Ecto neural progenitor cell (in vitro differentiated cells): Measurements from ENCODE around the gene HES4.
"Not testable (repeated sequence)": the region's sequence is repeated elsewhere in the genome, so short reads cannot be mapped to it uniquely, and the experiment has no call there.

Experiments used
- DNase-seq: peaks from one replicate; pipeline ENCODE4 v3.0.0-alpha.2; 2018; ENCODE audit warnings: low spot score

HES4 gene

DNA sequence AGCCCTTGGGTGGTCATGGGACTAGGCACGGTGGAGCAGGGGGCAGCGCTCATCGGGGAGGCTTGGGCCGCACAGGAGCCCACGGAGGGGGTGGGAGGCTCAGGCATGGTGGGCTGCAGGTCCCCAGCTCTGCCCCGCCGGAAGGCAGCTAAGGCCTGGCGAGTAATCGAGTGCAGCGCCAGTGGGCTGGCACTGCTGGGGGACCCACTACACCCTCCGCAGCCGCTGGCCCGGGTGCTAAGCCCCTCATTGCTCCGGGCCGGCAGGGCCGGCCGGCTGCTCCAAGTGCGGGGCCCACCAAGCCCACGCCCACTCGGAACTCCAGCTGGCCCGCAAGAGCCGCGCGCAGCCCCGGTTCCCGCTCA is 18.4 kb upstream of the HES4 start:
- DNase-seq = not testable (repeated sequence)

DNA sequence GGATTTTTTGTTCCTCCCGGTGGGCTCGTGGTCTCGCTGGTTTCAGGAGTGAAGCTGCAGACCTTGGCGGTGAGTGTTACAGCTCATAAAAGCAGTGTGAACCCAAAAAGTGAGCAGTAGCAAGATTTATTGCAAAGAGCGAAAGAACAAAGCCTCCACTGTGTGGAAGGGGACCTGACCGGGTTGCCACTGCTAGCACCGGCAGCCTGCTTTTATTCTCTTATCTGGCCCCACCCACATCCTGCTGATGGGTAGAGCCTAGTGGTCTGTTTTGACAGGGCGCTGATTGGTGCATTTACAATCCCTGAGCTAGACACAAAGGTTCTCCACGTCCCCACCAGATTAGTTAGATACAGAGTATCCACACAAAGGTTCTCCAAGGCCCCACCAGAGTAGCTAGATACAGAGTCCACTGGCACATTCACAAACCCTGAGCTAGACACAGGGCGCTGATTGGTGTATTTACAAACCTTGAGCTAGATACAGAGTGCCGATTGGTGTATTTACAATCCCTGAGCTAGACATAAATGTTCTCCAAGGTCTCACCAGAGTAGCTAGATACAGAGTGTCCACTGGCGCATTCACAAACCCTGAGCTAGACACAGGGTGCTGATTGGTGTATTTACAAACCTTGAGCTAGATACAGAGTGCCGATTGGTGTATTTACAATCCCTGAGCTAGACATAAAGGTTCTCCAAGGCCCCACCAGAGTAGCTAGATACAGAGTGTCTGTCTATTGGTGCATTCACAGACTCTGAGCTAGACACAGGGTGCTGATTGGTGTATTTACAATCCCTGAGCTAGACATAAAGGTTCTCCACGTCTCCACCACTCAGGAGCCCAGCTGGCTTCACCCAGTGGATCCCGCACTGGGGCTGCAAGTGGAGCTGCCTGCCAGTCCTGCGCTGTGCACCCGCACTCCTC is 17.8 kb upstream of the HES4 start:
- DNase-seq = not testable (repeated sequence)

- peak; percentile 61 for DNase-seq
These were observed 15.1 kb upstream of the HES4 start for GRCh38 chr1:1014799-1015681.

DNA sequence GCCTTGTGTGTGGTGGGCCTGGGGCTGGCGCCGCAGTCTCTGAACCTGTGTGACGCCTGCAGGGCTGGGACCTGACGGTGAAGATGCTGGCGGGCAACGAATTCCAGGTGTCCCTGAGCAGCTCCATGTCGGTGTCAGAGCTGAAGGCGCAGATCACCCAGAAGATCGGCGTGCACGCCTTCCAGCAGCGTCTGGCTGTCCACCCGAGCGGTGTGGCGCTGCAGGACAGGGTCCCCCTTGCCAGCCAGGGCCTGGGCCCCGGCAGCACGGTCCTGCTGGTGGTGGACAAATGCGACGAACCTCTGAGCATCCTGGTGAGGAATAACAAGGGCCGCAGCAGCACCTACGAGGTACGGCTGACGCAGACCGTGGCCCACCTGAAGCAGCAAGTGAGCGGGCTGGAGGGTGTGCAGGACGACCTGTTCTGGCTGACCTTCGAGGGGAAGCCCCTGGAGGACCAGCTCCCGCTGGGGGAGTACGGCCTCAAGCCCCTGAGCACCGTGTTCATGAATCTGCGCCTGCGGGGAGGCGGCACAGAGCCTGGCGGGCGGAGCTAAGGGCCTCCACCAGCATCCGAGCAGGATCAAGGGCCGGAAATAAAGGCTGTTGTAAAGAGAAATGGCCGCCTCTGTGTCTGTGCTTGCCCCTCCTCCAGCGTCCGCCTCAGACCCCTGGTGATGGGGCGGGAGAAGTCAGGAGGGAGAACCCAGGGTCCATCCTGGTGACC is 14.2 kb upstream of the HES4 start:
- DNase-seq = peak; percentile 63

DNA sequence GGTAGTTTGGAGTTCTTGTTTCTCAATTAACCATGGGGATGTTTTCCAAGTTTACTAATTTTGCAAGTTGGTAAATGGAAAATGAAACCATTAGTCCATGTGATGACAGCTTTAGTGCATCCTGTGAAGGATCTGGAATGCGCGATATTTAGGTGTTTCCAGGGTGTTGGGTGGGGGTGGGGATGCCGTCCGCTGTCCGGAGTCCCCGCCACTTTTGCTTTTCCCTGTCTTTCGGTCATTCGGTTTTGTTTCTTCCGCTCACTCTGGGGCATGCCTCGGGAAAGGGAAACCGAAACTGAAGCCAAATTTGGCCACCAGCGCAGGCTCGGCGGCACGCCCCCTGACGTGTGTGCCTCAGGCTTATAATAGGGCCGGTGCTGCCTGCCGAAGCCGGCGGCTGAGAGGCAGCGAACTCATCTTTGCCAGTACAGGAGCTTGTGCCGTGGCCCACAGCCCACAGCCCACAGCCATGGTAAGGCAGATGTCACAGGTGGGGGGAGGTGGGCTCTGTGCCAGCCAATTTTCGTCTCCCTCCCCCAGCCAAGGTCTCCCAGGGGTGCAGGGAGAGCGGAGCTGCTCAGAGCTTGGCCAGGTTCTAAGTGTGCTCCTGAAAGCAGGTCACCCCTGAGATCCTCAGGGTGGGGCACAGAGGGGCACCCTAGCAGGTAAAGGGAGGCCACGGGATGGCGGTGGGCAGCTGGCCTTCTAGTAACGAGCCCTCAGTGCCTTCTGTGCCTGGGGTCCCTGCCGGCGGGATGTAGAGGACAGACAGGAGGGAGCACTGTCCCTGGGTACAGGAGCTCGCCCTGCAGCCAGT is 13.4 kb upstream of the HES4 start, which contains the start of gene ISG15:
TSS of gene ISG15 (plus strand) at position 393 of the 817 bp plus-strand sequence. CDS start at position 470, 77 bp downstream.
- DNase-seq = peak; percentile 89

GRCh38 chr1:1012736-1013104 is 12.8 kb upstream of the HES4 start:
- peak; percentile 36 for DNase-seq

- DNase-seq = no peak
These were observed 11.6 kb upstream of the HES4 start for GRCh38 chr1:1011396-1011949.

DNA sequence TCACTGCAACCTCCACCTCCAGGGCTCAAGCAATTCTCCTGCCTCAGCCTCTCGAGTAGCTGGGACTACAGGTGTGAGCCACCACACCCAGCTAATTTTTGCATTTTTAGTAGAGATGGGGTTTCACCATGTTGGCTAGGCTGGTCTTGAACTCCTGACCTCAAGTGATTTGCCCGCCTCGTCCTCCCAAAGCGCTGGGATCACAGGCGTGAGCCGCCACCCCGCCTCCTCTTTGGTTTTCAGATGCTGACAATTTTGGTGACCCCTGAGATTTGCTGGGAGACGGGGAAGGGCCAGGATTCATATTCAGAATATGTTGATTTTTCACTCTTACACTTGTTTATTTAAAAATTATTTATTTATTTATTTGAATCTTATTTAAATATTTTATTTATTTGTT is 10.2 kb upstream of the HES4 start:
- DNase-seq = not testable (repeated sequence)

DNA sequence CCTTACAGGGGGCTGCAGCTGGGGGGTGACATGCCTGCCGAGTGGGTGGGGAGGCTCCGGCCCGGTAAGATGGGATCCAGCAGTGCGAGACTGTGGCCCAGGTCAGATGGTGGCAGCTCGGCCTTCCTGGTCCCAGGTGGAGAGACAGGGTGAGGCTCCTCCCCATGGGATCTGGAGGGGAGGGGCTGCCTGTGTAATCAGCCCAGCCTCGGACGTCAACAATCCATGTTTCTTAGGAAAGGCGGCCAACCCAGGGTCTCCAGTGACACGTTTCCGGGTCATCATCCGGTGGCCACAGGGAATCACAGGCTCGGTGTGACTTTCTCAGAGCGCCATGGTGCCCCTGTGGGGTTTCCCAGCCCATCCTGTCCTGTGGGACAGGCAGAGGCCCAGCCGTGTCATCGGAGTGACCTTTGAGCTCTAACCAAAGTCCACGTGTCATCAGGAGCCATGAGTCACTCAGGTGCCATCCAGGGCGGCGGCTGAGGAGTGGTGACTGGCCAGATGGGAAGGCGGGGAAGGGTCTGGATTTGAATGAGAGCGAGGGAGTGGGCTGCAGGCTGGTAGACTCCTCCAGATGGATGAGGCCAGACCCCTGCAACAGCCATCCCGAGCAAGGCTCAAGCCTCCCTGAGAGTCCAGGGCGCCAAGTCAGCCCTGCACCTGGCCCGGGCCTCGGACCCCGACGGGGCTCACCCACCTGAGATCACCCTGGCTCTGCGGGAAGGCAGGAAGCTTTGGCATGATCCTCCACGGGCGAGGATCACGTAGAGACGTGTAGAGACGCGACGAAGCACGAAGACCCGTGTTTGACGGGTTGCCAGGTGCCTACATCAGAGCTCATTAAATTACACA is 6.6 kb upstream of the HES4 start:
- DNase-seq = peak; percentile 54

- DNase-seq = no peak
These were observed 5.9 kb upstream of the HES4 start for GRCh38 chr1:1005774-1006304.

DNA sequence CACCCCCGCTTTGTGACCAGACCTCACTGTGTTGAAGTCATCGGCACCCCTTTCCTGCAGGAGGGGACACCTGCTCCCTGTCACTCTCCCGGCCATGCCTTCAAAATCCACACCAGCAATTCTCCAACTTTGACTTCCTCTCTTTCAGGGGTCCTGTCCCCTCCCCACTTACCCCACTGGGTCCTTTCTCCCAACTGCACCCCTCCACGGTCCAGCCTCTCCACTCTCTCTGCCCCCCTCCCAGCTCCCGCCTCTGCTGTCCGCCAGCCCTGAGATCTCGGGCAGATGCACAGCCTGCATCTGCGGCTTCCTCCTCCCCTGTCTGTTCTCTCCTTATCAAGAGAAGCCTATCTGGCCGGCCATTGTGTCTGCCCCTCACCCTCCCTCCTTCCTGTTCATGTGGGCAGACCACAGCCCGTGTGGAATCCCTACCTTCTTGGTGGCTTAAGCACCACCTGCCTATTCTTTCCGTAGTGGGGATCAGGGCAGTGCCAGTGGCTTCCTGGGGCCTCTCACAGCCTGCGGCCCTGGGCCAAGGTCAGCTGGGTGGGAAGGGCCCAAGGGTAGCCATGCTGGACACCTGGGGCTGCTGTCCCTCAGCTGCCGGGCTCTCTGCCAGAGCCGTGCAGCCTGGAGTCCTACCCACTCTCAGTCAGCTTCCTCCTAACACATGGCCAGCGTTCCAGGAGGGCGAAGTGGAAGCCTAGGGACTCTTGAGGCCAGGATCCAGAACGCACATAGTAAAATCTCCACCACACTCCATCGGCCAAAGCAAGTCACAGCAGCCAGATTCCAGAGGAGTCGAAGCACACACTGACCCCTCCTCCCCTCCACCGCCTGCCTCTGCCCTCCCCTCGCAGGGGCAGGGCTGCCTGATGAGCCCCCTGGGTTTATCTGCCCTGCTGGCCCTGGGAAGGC is 5.1 kb upstream of the HES4 start:
- DNase-seq = peak; percentile 75

DNA sequence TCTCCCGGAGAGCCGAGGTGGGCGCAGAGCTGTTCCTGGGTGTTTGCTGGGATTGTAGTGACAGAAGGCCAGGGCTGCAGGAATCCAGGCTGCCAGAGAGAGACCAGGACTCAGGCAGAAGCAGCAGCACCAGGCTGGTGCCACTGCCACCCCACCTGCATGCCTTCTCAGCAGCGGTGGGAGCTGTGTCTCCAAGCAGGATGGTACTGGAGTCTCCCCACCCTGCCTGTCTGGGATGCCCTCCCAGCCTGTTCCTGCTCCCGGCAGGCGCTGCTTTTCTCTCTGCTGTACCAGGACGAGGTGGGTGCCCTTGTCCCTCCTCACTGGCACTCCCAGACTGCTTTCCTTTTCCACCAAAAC is 4.5 kb upstream of the HES4 start:
- no peak for DNase-seq

- DNase-seq = peak; percentile 55
These were observed 3.9 kb upstream of the HES4 start for GRCh38 chr1:1003618-1004419.

DNA sequence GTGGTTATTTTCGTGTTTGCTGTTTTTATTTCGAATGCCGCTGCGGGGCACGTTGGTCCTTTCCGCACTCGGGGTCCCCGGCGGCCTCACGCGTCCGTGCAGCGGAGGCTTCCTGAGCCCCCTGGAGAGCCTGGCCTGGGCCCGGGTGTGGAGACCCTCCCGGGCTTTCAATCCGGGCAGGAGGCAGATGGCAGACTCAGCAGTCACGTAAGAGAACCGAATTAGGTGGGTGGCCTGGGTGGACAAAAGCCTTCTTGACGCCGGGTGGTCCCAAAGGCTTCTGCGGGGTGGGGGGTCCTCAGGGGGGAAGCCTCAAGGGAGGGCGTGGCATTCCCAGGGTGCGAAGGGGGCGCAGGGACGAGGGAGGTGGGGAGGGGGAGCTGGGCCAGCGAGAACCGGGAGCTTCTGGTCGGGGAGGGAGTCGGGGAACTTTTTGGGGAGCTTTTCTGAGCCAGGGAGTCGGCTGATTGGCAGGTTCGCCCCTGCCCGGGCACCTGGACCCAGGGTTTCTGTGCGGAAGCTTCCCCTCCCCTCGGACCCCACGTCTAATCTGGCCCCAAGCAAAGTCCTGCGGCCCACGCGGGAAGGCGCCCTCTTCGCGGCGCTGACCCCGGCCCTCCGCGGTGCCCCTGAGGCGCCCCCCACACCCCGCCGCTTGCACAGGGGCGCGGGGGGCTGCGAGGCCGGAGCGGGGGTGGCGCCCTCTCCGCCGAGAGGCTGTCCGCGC is 1.3 kb upstream of the HES4 start:
- peak; percentile 76 for DNase-seq

- DNase-seq = peak; percentile 91
These were observed 610 bp upstream of the HES4 start for GRCh38 chr1:1000357-1001056.

DNA sequence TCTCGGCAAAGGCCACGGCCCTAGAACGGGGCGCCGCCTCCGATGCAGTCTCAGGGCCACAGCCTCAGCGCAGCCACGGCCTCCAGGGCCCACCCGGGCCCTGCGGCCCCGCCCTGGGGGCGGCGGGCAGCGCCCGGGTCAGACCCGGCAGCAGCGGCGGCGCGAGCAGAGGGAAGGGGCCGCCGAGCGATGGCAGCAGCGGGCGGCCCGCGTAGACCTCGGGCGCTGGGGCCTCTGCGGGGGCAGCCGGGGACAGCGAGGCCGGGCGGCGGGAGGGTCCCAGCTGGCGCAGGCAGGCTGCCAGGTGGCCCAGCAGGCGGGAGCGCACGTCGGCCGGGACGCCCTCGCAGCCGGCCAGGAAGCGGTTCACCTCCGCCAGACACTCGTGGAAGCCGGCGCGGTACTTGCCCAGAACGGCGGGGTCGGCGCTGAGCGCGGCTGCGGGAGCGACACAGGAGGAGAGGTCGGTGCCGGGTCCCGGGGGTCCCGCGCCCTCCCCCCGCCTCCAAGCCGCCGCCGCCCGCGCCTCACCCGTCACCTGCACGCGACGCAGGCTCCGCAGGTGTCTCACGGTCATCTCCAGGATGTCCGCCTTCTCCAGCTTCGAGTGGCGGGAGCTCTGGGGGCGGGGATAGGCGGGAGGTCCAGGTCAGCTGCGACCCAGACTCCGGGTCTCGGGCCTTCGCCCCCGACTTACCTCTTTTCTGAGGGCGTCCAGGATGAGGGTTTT is 737 bp downstream of the HES4 start:
- no peak for DNase-seq
